Spleen (tissue), 11 donors: ENCODE measurements around the gene TDRD6. TPM values are rescaled to one million over a fixed set of nuclear protein-coding genes. Genes with fewer than 3 reads are reported as not detected.

Experiments used
- DNase-seq: peaks from one replicate; pipeline ENCODE4 v3.0.0-alpha.2; 2020
- H3K27ac ChIP-seq, 8 donors: fragments of 200-600 bp; sonication (generic) in 7 of 8; 1 replicate in 4 of 8; 2 replicates in 4 of 8; pipeline versions ENCODE4 v1.5.0 to v1.8.0; 2016 to 2021; ENCODE audit warnings: inconsistent platforms in 4 of 8, mild to moderate bottlenecking in 4 of 8, moderate library complexity in 1 of 8
- H3K27me3 ChIP-seq, 7 donors: fragments of 200-600 bp; sonication (generic) in 6 of 7; replicated peaks in 1 of 7; 1 replicate in 4 of 7; 2 replicates in 3 of 7; pipeline versions ENCODE4 v1.5.0 to v1.8.0; 2016 to 2021; ENCODE audit warnings: inconsistent platforms in 3 of 7, mild to moderate bottlenecking in 1 of 7
- H3K36me3 ChIP-seq, 6 donors: fragments of 200-600 bp; sonication (generic) in 5 of 6; 1 replicate in 4 of 6; 2 replicates in 2 of 6; pipeline versions ENCODE4 v1.5.0 to v1.8.0; 2016 to 2021; ENCODE audit warnings: inconsistent platforms in 2 of 6
- H3K4me1 ChIP-seq, 6 donors: fragments of 200-600 bp; sonication (generic) in 5 of 6; 1 replicate in 3 of 6; 2 replicates in 3 of 6; pipeline versions ENCODE4 v1.5.0 to v1.8.0; 2016 to 2021; ENCODE audit warnings: inconsistent platforms in 3 of 6
- H3K4me3 ChIP-seq, 8 donors: fragments of 200-600 bp; sonication (generic) in 7 of 8; 1 replicate in 4 of 8; 2 replicates in 4 of 8; pipeline versions ENCODE4 v1.5.0 to v1.8.0; 2016 to 2021; ENCODE audit warnings: inconsistent platforms in 4 of 8, mild to moderate bottlenecking in 4 of 8, moderate library complexity in 2 of 8
- H3K9me3 ChIP-seq, 8 donors: fragments of 200-600 bp; sonication (generic) in 7 of 8; 1 replicate in 4 of 8; 2 replicates in 4 of 8; pipeline versions ENCODE4 v1.5.0 to v1.8.0; 2016 to 2021; ENCODE audit warnings: inconsistent platforms in 4 of 8
- POLR2A ChIP-seq, 3 donors: fragments of 450-650 bp; IDR thresholded peaks; one replicate each; pipeline ENCODE4 v1.5.1; 2017; ENCODE audit warnings: antibody characterized with exemption in 3 of 3, mild to moderate bottlenecking in 1 of 3
- POLR2AphosphoS5 ChIP-seq, 3 donors: sonication (generic); formaldehyde crosslinking; IDR thresholded peaks; one replicate each; pipeline ENCODE4 v1.5.1; 2017; ENCODE audit warnings: antibody characterized with exemption in 3 of 3
- WGBS, 5 donors: extraction: QIAGEN DNeasy Blood & Tissue Kit in 3 of 5; methylation state at CpG; one replicate each; pipeline versions ENCODE4 v1.1.5 to v1.1.7; 2013 to 2018; 5-methylcytosine and 5-hydroxymethylcytosine counted together
- intact Hi-C: fragments of 100-400 bp; cut with DNase I; formaldehyde crosslinking; loops from one replicate; pipeline ENCODE4 v1.15.0; 2023; ENCODE audit warnings: low total_unique reads
- polyA plus RNA-seq, 3 donors: library from polyadenylated mRNA; stranded (reverse); fragments of 200-250 nt; gene quantifications; one replicate each; pipeline ENCODE4 v1.2.1, GENCODE V29; 2013
- total RNA-seq, 7 donors: library from RNA; depleted of rRNA in 3 of 7; stranded (reverse); fragments of >200 nt in 3 of 7; fragmentation: NEBNext Ultra II Directional in 4 of 7; extraction: Animal tissue kit (Norgen Biotek cat#: 25700) in 4 of 7; gene quantifications; one replicate each; pipeline versions ENCODE4 v1.1.0 to v1.2.1, GENCODE V29; 2016 to 2021
- TF ChIP-seq, protein P1 (sequence below), 11 experiments: fragments of 200-600 bp in 7 of 11; fragments of 450-650 bp in 4 of 11; sonication (generic) in 4 of 11; IDR thresholded peaks in 8 of 11; conservative IDR thresholded peaks in 3 of 11; 1 replicate in 7 of 11; 2 replicates in 4 of 11; pipeline versions ENCODE4 v1.4.0 to v1.8.0; 2016 to 2021; ENCODE audit warnings: antibody characterized with exemption in 11 of 11, inconsistent platforms in 4 of 11, mild to moderate bottlenecking in 1 of 11
- donor health status: healthy with polysubstance abuse.
- donor health status: DM: no; HTN: no; CAD: no; lungs with moderate emphysema.
- donor health status: DM: no; HTN: no; CAD: no.
- donor health status: Bipolar disorder and iron deficiency.
- donor health status: healthy.
- donor health status: DM: no; HTN: no; CAD: no.
- donor health status: DM: yes; HTN: yes; CAD: no.

The TDRD6 gene
- total and polyA plus RNA-seq, 10 donors = 0.09 to 0.98 (median 0.26) TPM

DNA sequence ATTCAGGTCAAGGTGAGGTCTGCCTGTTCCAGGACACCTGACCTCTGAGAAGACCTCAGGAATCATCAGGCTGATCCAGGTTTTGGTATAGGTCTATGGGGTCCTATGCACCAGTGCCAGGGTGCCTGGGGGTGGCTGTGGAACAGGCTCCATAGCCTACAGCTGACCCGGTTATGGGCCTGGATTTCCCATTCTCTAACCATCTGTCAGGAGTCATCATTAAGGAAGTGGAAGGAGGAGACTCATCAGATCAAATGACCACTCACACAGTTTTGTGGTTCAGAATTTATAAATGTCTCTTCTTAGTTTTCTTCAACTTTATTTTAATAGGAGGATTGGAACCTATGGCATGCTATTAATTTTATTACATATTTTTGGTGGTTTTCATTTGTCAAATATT is 32.7 kb downstream of the TDRD6 start:
- WGBS, 5 donors = 79 to 92% (median 88%) methylated on average over 1 of the region's 1 CpG
- DNase-seq = no peak
- Histone ChIP-seq H3K36me3 (no peaks in the 10 kb centered on the region), H3K27me3 (peaks cover 0 to 10% (median 0%) of the 10 kb centered on the region in 7 donors), H3K9me3 (no peaks in the 10 kb centered on the region), H3K4me1 (no peaks in the 10 kb centered on the region), H3K4me3 (no peak overlapping the region), H3K27ac (no peak overlapping the region)
- no peak for TF ChIP-seq POLR2AphosphoS5 (IDR thresholded peaks at IDR 0.05)
- no peak for TF ChIP-seq POLR2A (IDR thresholded peaks at IDR 0.05)
- TF ChIP-seq, protein P1, sequence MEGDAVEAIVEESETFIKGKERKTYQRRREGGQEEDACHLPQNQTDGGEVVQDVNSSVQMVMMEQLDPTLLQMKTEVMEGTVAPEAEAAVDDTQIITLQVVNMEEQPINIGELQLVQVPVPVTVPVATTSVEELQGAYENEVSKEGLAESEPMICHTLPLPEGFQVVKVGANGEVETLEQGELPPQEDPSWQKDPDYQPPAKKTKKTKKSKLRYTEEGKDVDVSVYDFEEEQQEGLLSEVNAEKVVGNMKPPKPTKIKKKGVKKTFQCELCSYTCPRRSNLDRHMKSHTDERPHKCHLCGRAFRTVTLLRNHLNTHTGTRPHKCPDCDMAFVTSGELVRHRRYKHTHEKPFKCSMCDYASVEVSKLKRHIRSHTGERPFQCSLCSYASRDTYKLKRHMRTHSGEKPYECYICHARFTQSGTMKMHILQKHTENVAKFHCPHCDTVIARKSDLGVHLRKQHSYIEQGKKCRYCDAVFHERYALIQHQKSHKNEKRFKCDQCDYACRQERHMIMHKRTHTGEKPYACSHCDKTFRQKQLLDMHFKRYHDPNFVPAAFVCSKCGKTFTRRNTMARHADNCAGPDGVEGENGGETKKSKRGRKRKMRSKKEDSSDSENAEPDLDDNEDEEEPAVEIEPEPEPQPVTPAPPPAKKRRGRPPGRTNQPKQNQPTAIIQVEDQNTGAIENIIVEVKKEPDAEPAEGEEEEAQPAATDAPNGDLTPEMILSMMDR (IDR thresholded peaks at IDR 0.05 in 8 of 11, conservative IDR thresholded peaks at IDR 0.05 in 3 of 11) = no peak
- intact Hi-C loops = no loop called here

DNA sequence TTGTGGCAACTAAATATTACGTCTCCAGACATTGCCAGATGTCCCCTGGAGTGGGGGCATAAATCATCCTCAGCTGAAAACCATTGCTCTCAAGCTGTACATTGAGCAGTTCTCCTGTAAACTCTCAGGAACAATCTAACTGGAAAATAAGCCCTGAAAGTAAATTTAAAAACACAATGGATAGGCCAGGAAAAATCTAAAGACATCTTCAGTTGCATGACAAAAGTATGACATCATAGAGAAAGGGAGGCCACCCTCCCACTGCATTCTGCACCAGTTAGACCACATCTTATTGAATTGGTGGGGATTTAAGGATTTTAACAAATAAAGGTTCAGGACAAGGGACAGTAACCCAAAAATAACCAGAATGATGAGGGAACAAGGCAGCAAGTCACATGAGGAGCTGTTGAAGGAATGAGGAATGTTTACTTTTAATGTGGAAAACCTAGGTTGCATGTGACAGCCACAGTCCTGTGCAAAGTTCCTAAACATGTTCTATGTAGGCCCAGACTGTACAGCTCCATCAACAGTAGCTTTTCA is 42.2 kb downstream of the TDRD6 start:
- no peak overlapping the region for H3K4me3 ChIP-seq
- WGBS, 5 donors = 49 to 83% (median 75%) methylated on average over 1 of the region's 1 CpG
- intact Hi-C loops = no loop called here
- TF ChIP-seq POLR2AphosphoS5 (IDR thresholded peaks at IDR 0.05) = no peak
- TF ChIP-seq POLR2A (IDR thresholded peaks at IDR 0.05) = no peak
- TF ChIP-seq, protein P1 (IDR thresholded peaks at IDR 0.05 in 8 of 11, conservative IDR thresholded peaks at IDR 0.05 in 3 of 11) = no peak
- H3K36me3 ChIP-seq = no peaks in the 10 kb centered on the region
- H3K4me1 ChIP-seq = peaks cover 0 to 5% (median 3%) of the 10 kb centered on the region in 6 donors
- DNase-seq = no peak
- H3K9me3 ChIP-seq = no peaks in the 10 kb centered on the region
- H3K27ac ChIP-seq = peak overlapping the region in 1 of 8 donors; percentile 81
- peaks cover 0 to 33% (median 9%) of the 10 kb centered on the region in 7 donors for H3K27me3 ChIP-seq

DNA sequence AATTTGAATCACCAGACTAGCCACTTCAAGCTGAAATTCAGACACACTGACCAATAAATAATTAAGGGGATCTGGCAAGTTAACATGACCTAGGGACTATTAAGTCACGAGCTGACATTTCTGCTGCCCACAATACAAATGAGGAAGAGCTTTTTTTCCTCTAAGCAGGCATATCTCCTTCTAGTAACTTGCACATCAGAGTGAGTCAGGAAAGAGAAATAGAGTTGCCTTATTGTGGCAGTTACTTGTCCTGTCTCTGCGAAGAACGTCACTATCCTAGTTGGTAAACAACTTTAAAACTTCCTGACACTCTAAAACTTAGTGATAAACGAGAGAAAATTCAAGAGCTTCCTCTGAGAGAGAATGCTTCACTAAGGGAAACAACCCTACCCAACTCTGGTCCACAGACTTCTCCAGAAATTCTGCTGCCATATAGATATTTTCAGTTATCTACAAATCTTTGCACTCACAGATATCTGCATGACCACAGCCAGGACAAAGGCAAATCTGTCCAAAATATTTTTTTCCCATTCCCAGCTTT is 43.3 kb downstream of the TDRD6 start:
- H3K27me3 ChIP-seq = peaks cover 0 to 40% (median 17%) of the 10 kb centered on the region in 7 donors
- no peak for DNase-seq
- H3K4me1 ChIP-seq = peaks cover 0 to 15% (median 11%) of the 10 kb centered on the region in 6 donors
- intact Hi-C loops = no loop called here
- H3K4me3 ChIP-seq = no peak overlapping the region
- WGBS, 5 donors = 12 to 42% (median 25%) methylated on average over 4 of the region's 4 CpGs
- H3K36me3 ChIP-seq = no peaks in the 10 kb centered on the region
- no peaks in the 10 kb centered on the region for H3K9me3 ChIP-seq
- peak overlapping the region in 4 of 8 donors; percentile 51 to 81 (median 74) for H3K27ac ChIP-seq
- TF ChIP-seq POLR2AphosphoS5 (IDR thresholded peaks at IDR 0.05) (peak in 1 of 3 donors; percentile 36), POLR2A (IDR thresholded peaks at IDR 0.05) (peak in 1 of 3 donors; percentile 21)
- TF ChIP-seq, protein P1 (IDR thresholded peaks at IDR 0.05 in 8 of 11, conservative IDR thresholded peaks at IDR 0.05 in 3 of 11) = no peak

DNA sequence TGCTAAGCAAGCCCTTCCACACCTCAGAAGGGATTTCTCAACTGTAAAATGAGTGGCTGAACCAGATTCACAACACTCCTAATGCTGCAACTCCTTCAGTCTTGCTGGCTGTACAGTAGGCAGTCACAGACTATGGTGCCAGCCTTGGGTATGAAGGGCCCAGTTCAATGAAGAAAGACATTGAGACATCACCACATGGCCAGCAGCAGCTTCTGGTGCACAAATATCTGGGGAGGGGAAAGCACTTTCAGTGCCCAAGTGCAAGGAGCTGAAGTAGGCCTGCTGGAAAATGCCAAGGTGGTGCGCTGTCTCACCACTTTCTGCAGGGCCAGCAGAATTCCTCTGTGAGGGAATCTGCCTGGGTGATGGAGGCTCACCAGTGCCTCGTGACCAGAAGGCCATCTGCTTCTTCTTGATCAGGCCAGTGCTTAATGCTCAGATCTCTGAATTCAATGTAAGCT is 45.7 kb downstream of the TDRD6 start:
- intact Hi-C loops = no loop called here
- Histone ChIP-seq H3K36me3 (no peaks in the 10 kb centered on the region), H3K27me3 (peaks cover 0 to 64% (median 30%) of the 10 kb centered on the region in 7 donors), H3K4me1 (peaks cover 0 to 15% (median 11%) of the 10 kb centered on the region in 6 donors), H3K4me3 (peak overlapping the region in 2 of 8 donors; percentile 53 to 65), H3K27ac (peak overlapping the region in 5 of 8 donors; percentile 3 to 81 (median 76)), H3K9me3 (no peaks in the 10 kb centered on the region)
- 71 to 98% (median 90%) methylated on average over 2 of the region's 2 CpGs for WGBS, 5 donors
- TF ChIP-seq POLR2AphosphoS5 (IDR thresholded peaks at IDR 0.05) = peak in 1 of 3 donors; percentile 31
- TF ChIP-seq, protein P1 (IDR thresholded peaks at IDR 0.05 in 8 of 11, conservative IDR thresholded peaks at IDR 0.05 in 3 of 11) = no peak
- DNase-seq = no peak
